Measurements from ENCODE around the gene EEF1B2.

- no peak for TF ChIP-seq GATA2 (IDR thresholded peaks at IDR 0.05; ENCODE audit: low read depth, low read length)
- no peak for TF ChIP-seq GATA3 (IDR thresholded peaks at IDR 0.05; ENCODE audit: low read depth, low read length)
Observed at GRCh38 chr2:206150631-206151030, 9.1 kb upstream of the EEF1B2 start.

All from SH-SY5Y (cell line).